Femur (tissue), 1 donor: ENCODE data around the gene CTCF.

ENCODE experiments used
- DNase-seq: peaks from one replicate; pipeline ENCODE4 v3.0.0-alpha.2; 2017

Gene CTCF

GRCh38 chr16:67653789-67654402 is 91.6 kb downstream of the CTCF start:
- DNase-seq = peak; percentile 17

- peak; percentile 19 for DNase-seq
Observed at GRCh38 chr16:67654403-67654911, 92.1 kb downstream of the CTCF start.

GRCh38 chr16:67655363-67655762 is 93.0 kb downstream of the CTCF start:
- DNase-seq = no peak

GRCh38 chr16:67656344-67657016 is 94.2 kb downstream of the CTCF start:
- no peak for DNase-seq

GRCh38 chr16:67657017-67657608 is 94.8 kb downstream of the CTCF start:
- DNase-seq = no peak

- DNase-seq = peak; percentile 14
Observed at GRCh38 chr16:67657751-67658518, 95.6 kb downstream of the CTCF start.

GRCh38 chr16:67658849-67659674 is 96.7 kb downstream of the CTCF start:
- DNase-seq = no peak

- DNase-seq = peak; percentile 95
Observed at GRCh38 chr16:67659675-67660563, 97.6 kb downstream of the CTCF start, which contains the start of gene ACD. Gene ACD (minus strand): TSS chr16:67660260. CDS start chr16:67660220, 40 bp downstream.

GRCh38 chr16:67660564-67661028 is 98.3 kb downstream of the CTCF start, which contains the start of gene PARD6A:
Gene PARD6A (plus strand): TSS chr16:67660960. CDS start chr16:67661039, 79 bp downstream.
- peak; percentile 97 for DNase-seq

GRCh38 chr16:67661101-67661761 is 98.9 kb downstream of the CTCF start:
- DNase-seq = no peak

GRCh38 chr16:67661886-67662652 is 99.7 kb downstream of the CTCF start:
- DNase-seq = peak; percentile 28

- no peak for DNase-seq
Observed at GRCh38 chr16:67662653-67663010, 100.3 kb downstream of the CTCF start.

- DNase-seq = peak; percentile 44
Observed at GRCh38 chr16:67663151-67663876, 101.0 kb downstream of the CTCF start.

GRCh38 chr16:67663877-67664222 is 101.5 kb downstream of the CTCF start:
- peak; percentile 18 for DNase-seq

GRCh38 chr16:67664258-67664657 is 101.9 kb downstream of the CTCF start:
- no peak for DNase-seq

GRCh38 chr16:67664871-67665270 is 102.5 kb downstream of the CTCF start:
- no peak for DNase-seq

GRCh38 chr16:67665598-67665997 is 103.3 kb downstream of the CTCF start:
- DNase-seq = no peak

- DNase-seq = no peak
Observed at GRCh38 chr16:67666032-67666551, 103.8 kb downstream of the CTCF start.
